Adrenal gland (tissue), 12 donors: Measurements from ENCODE around the gene AUTS2. TPM values are rescaled to one million over a fixed set of nuclear protein-coding genes. Genes with fewer than 3 reads are reported as not detected.

Experiments
- DNase-seq, 7 donors: peaks; one replicate each; pipeline ENCODE4 v3.0.0-alpha.2; 2019 to 2020
- H3K27ac ChIP-seq, 5 donors: fragments of 200-600 bp; sonication (generic) in 4 of 5; 1 replicate in 3 of 5; 2 replicates in 2 of 5; pipeline versions ENCODE4 v1.5.1 to v1.8.0; 2016 to 2020; ENCODE audit warnings: mild to moderate bottlenecking in 1 of 5
- H3K27me3 ChIP-seq: fragments of 200-600 bp; 2 replicates; pipeline ENCODE4 v1.8.0; 2021
- H3K36me3 ChIP-seq, 2 donors: fragments of 200-600 bp; replicated peaks in 1 of 2; 1 replicate in 1 of 2; 2 replicates in 1 of 2; pipeline versions ENCODE4 v1.5.1 to v1.8.0; 2018 to 2022
- H3K4me1 ChIP-seq, 2 donors: fragments of 200-600 bp; replicated peaks in 1 of 2; 1 replicate in 1 of 2; 2 replicates in 1 of 2; pipeline versions ENCODE4 v1.5.1 to v1.8.0; 2018 to 2021
- H3K4me3 ChIP-seq, 4 donors: fragments of 200-600 bp; sonication (generic) in 3 of 4; one replicate each; pipeline ENCODE4 v1.5.1; 2016 to 2018
- H3K9me3 ChIP-seq, 3 donors: fragments of 200-600 bp; sonication (generic) in 1 of 3; replicated peaks in 1 of 3; 1 replicate in 2 of 3; 2 replicates in 1 of 3; pipeline versions ENCODE4 v1.5.1 to v1.8.0; 2016 to 2021
- POLR2A ChIP-seq, 2 donors: fragments of 450-650 bp; IDR thresholded peaks; one replicate each; pipeline ENCODE4 v1.6.1; 2017; ENCODE audit warnings: antibody characterized with exemption in 2 of 2, mild to moderate bottlenecking in 2 of 2, moderate library complexity in 1 of 2
- WGBS, 4 donors: extraction: QIAGEN DNeasy Blood & Tissue Kit in 2 of 4; methylation state at CpG; one replicate each; pipeline versions ENCODE4 v1.1.5 to v1.1.7; 2013 to 2017; 5-methylcytosine and 5-hydroxymethylcytosine counted together
- intact Hi-C, 2 donors: fragments of 100-400 bp; cut with DNase I; formaldehyde crosslinking; loops; one replicate each; pipeline versions ENCODE4 v1.14.1 to v1.15.0; 2022 to 2023
- polyA plus RNA-seq, 3 donors: library from polyadenylated mRNA; stranded (reverse); fragments of 200-250 nt in 2 of 3; fragments of 350-450 nt in 1 of 3; fragmentation: Illumina TruSeq in 1 of 3; extraction: RNeasy Lipid Tissue Mini Kit (QIAGEN cat#74804) in 1 of 3; gene quantifications; one replicate each; pipeline ENCODE4 v1.2.3, GENCODE V29; 2013 to 2014
- total RNA-seq, 9 donors: library from RNA; depleted of rRNA in 4 of 9; stranded (reverse); fragments of >200 nt in 4 of 9; fragments of 120-200 nt in 1 of 9; fragmentation: NEBNext Ultra II Directional in 1 of 9; extraction: Animal tissue kit (Norgen Biotek cat#: 25700) in 1 of 9; gene quantifications; one replicate each; pipeline versions ENCODE4 v1.1.0 to v1.2.4, GENCODE V29; 2013 to 2023
- TF ChIP-seq, protein P1 (sequence below), 6 experiments: fragments of 450-650 bp in 4 of 6; fragments of 200-600 bp in 2 of 6; sonication (generic) in 1 of 6; IDR thresholded peaks; 1 replicate in 5 of 6; 2 replicates in 1 of 6; pipeline versions ENCODE4 v1.5.1 to v1.8.0; 2016 to 2021; ENCODE audit warnings: antibody characterized with exemption in 6 of 6, mild to moderate bottlenecking in 2 of 6, moderate library complexity in 1 of 6
- donor health status: healthy with polysubstance abuse.
- donor health status: Bipolar disorder and iron deficiency.
- donor health status: DM: yes; HTN: yes; CAD: no.
- donor health status: DM: no; HTN: no; CAD: no.
- donor health status: DM: no; HTN: no; CAD: no.
- donor health status: DM: yes; HTN: yes; CAD: no.

Gene AUTS2
- total and polyA plus RNA-seq, 12 donors: 6.4 to 44.0 (median 15.2) TPM

DNA sequence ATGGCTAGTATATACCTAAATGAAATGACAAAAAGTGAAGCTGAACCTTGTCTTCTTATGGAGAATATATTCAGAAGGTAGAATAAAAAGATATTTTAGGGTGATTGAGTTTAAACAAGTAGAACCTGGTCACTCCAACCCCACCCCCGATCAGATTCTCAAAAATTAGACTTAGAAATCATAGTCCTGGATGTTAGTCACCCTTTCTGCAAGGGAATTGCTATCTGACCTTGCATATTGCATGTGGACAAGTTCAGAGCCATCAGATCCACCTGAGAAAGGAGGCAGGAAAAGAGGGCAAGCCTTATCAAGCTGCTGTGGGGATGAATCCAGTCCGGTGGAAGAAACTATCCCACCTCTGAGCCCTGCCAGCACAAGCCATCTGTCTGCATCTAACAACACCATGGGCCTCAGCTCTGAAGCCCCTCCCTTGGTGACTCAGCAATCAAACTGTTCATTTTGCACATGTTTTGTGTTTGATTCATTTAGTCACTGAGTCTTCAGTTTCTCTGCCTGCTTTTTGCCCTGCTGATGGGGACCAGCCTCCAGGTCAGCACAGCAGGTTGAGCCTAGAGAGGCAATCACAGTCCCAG, 727.3 kb downstream of the AUTS2 start:
- H3K4me1 ChIP-seq: no peaks in the 10 kb centered on the region
- peak in 3 of 7 donors; percentile 2 to 21 (median 17) for DNase-seq
- no peak for TF ChIP-seq POLR2A (IDR thresholded peaks at IDR 0.05)
- TF ChIP-seq, protein P1, sequence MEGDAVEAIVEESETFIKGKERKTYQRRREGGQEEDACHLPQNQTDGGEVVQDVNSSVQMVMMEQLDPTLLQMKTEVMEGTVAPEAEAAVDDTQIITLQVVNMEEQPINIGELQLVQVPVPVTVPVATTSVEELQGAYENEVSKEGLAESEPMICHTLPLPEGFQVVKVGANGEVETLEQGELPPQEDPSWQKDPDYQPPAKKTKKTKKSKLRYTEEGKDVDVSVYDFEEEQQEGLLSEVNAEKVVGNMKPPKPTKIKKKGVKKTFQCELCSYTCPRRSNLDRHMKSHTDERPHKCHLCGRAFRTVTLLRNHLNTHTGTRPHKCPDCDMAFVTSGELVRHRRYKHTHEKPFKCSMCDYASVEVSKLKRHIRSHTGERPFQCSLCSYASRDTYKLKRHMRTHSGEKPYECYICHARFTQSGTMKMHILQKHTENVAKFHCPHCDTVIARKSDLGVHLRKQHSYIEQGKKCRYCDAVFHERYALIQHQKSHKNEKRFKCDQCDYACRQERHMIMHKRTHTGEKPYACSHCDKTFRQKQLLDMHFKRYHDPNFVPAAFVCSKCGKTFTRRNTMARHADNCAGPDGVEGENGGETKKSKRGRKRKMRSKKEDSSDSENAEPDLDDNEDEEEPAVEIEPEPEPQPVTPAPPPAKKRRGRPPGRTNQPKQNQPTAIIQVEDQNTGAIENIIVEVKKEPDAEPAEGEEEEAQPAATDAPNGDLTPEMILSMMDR (IDR thresholded peaks at IDR 0.05): no peak
- no peak overlapping the region for H3K4me3 ChIP-seq
- no peaks in the 10 kb centered on the region for H3K27me3 ChIP-seq
- no peaks in the 10 kb centered on the region for H3K9me3 ChIP-seq
- H3K36me3 ChIP-seq: no peaks in the 10 kb centered on the region
- WGBS, 4 donors: 69 to 95% (median 71%) methylated on average over 1 to 2 of the region's 2 CpGs
- H3K27ac ChIP-seq: no peak overlapping the region
- intact Hi-C loops: no loop called here

DNA sequence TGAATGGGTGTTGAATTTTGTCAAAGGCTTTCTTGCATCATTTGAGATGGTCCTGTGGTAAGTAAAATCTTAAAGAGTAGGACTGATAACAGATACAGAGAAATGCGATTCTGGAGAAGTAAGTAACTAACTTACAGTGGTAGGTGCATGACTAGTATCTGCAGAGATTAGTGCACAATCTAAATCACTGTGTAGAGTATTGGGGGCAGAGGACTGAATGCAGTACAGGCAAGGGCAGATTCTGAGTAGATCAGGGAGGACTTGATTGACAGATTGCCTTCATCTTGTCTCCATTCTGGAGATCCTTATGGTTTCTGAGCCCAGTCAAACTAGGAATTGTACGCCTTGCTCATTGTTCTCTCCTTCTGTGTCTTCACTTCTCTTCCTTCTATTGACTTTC, 736.0 kb downstream of the AUTS2 start:
- H3K36me3 ChIP-seq: no peaks in the 10 kb centered on the region
- WGBS, 4 donors: 92 to 100% (median 95%) methylated on average over 2 of the region's 2 CpGs
- DNase-seq: no peak
- no peaks in the 10 kb centered on the region for H3K4me1 ChIP-seq
- intact Hi-C loops: no loop called here
- no peaks in the 10 kb centered on the region for H3K9me3 ChIP-seq
- no peaks in the 10 kb centered on the region for H3K27me3 ChIP-seq
- TF ChIP-seq, protein P1 (IDR thresholded peaks at IDR 0.05): no peak
- no peak for TF ChIP-seq POLR2A (IDR thresholded peaks at IDR 0.05)
- H3K27ac ChIP-seq: no peak overlapping the region
- no peak overlapping the region for H3K4me3 ChIP-seq

DNA sequence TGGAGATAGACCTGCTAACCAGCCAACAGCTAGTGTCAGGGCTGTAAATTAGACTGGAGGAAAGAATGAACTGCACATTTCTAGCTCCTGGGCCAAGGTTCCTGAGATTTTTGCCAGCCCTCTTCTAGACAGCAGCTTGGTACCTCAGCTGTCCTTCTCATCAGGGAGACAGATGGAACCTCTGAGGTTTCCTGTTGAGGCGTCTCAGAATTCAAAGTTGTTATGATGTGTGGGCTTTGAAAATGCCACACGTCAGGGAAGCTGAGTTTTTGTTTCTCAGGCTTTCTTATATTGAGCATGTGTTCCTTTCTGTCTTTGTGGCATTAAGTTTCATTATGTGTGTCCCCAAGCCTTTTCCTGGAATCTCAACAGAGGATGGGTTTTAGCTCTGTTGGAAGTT, 736.6 kb downstream of the AUTS2 start:
- WGBS, 4 donors: 70 to 85% (median 76%) methylated on average over 2 of the region's 2 CpGs

DNA sequence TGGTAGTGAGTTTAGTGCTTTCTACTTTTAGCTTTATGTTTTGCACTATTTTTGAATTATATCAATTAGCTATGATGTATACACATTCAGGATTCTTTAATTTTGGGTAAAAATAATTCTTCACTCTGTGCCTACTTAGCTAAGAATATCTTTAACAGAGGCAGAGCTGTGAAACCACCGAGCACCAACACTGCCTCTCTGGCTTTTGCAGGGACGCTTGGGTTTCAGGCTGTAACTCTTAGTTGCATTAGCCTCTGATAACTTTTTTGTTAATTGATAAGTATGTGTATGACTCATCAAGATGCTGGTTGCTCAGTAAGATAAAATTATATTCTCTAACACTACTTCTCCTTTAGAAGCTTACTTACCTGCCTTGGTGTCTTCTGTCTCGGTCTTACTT, 738.3 kb downstream of the AUTS2 start:
- 90 to 95% (median 93%) methylated on average over 3 of the region's 3 CpGs for WGBS, 4 donors
- H3K36me3 ChIP-seq: no peaks in the 10 kb centered on the region
- intact Hi-C loops: no loop called here
- no peak for DNase-seq
- H3K4me3 ChIP-seq: no peak overlapping the region
- no peak overlapping the region for H3K27ac ChIP-seq
- TF ChIP-seq, protein P1 (IDR thresholded peaks at IDR 0.05): no peak
- no peak for TF ChIP-seq POLR2A (IDR thresholded peaks at IDR 0.05)
- no peaks in the 10 kb centered on the region for H3K4me1 ChIP-seq
- no peaks in the 10 kb centered on the region for H3K9me3 ChIP-seq
- no peaks in the 10 kb centered on the region for H3K27me3 ChIP-seq

More for the DNA sequence above, 736.6 kb downstream of the AUTS2 start:
- no peak for TF ChIP-seq POLR2A (IDR thresholded peaks at IDR 0.05)
- TF ChIP-seq, protein P1 (IDR thresholded peaks at IDR 0.05): no peak
- Histone ChIP-seq H3K27ac (no peak overlapping the region), H3K36me3 (no peaks in the 10 kb centered on the region), H3K4me3 (no peak overlapping the region), H3K4me1 (no peaks in the 10 kb centered on the region), H3K27me3 (no peaks in the 10 kb centered on the region), H3K9me3 (no peaks in the 10 kb centered on the region)
- intact Hi-C loops: no loop called here
- DNase-seq: no peak
